Gastrocnemius medialis (tissue), 4 donors: ENCODE data around the gene KCNJ3. TPM values are rescaled to one million over a fixed set of nuclear protein-coding genes. Genes with fewer than 3 reads are reported as not detected.
A peak's percentile ranks its signal among the peaks of the same experiment; 100 is the strongest.

Source experiments
- ATAC-seq, 2 donors: fragments of 150-250 bp; one replicate each; pipeline ENCODE4 v1.9.1; 2016
- DNase-seq, 2 donors: peaks; one replicate each; pipeline ENCODE4 v3.0.0-alpha.2; 2019
- H3K27ac ChIP-seq, 4 donors: fragments of 200-600 bp; sonication (generic); 1 replicate in 1 of 4; 2 replicates in 3 of 4; pipeline ENCODE4 v1.5.1; 2016 to 2018; ENCODE audit warnings: mild to moderate bottlenecking in 2 of 4, moderate library complexity in 1 of 4
- H3K27me3 ChIP-seq, 3 donors: fragments of 200-600 bp; sonication (generic) in 2 of 3; 1 replicate in 1 of 3; 2 replicates in 2 of 3; pipeline versions ENCODE4 v1.5.1 to v1.6.0; 2016 to 2019; ENCODE audit warnings: mild to moderate bottlenecking in 1 of 3, moderate library complexity in 1 of 3
- H3K36me3 ChIP-seq, 2 donors: fragments of 200-600 bp; sonication (generic) in 1 of 2; one replicate each; pipeline ENCODE4 v1.5.1; 2017 to 2018
- H3K4me1 ChIP-seq, 2 donors: fragments of 200-600 bp; sonication (generic) in 1 of 2; one replicate each; pipeline ENCODE4 v1.5.1; 2016 to 2017; ENCODE audit warnings: mild to moderate bottlenecking in 2 of 2
- H3K4me3 ChIP-seq, 4 donors: fragments of 200-600 bp; sonication (generic) in 3 of 4; 1 replicate in 1 of 4; 2 replicates in 3 of 4; pipeline ENCODE4 v1.5.1; 2016 to 2019; ENCODE audit warnings: mild to moderate bottlenecking in 2 of 4
- H3K9me3 ChIP-seq, 3 donors: fragments of 200-600 bp; sonication (generic) in 2 of 3; 1 replicate in 1 of 3; 2 replicates in 2 of 3; pipeline ENCODE4 v1.5.1; 2016 to 2019
- CTCF ChIP-seq, 5 experiments: fragments of 450-650 bp in 3 of 5; fragments of 200-600 bp in 2 of 5; sonication (generic) in 2 of 5; IDR thresholded peaks in 4 of 5; conservative IDR thresholded peaks in 1 of 5; 1 replicate in 4 of 5; 2 replicates in 1 of 5; pipeline ENCODE4 v1.5.1; 2016 to 2019; ENCODE audit warnings: antibody characterized with exemption in 5 of 5, mild to moderate bottlenecking in 3 of 5, moderate library complexity in 3 of 5
- POLR2A ChIP-seq, 2 donors: fragments of 450-650 bp; IDR thresholded peaks; one replicate each; pipeline ENCODE4 v1.6.1; 2017; ENCODE audit warnings: antibody characterized with exemption in 2 of 2, mild to moderate bottlenecking in 2 of 2, moderate library complexity in 2 of 2
- in situ Hi-C, 4 donors: fragments of 200-750 bp; cut with MboI; loops; one replicate each; pipeline versions ENCODE4 v1.15.0 to v1.8.0; 2017; ENCODE audit warnings: low sequenced_read_pairs in 4 of 4
- intact Hi-C: fragments of 100-400 bp; cut with DNase I; formaldehyde crosslinking; loops from one replicate; pipeline ENCODE4 v1.15.1; 2023; ENCODE audit warnings: low total_unique reads
- total RNA-seq, 4 donors: library from RNA; depleted of rRNA; stranded (reverse); fragments of >200 nt; gene quantifications; one replicate each; pipeline versions ENCODE4 v1.1.0 to v1.2.3, GENCODE V29; 2016

The KCNJ3 gene
- total RNA-seq, 4 donors from 2014 or later: 0.09 TPM; not detected in 3

DNA sequence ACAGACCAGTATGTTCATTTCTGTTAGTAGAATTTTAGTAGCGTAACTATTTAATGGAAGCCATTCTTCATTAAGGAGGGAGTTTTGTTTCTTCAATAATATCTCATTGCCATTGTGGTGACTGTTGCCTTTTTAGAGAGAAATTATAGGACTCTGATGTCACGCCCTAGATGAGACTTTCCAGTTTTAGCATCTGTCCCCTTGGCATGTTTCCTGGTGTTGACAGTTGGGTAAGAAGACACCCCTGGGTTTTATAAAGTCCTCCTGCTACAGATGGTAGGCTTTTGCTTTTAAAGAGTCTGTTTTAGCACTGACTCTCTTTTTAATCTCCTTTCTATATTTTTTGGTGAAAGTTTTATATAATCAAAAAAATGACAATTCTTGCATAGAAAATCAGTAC, 41.9 kb downstream of the KCNJ3 start:
- H3K27ac ChIP-seq: no peak overlapping the region
- no peak overlapping the region for H3K4me3 ChIP-seq
- intact Hi-C loops: no loop called here
- H3K36me3 ChIP-seq: no peaks in the 10 kb centered on the region
- no peaks in the 10 kb centered on the region for H3K27me3 ChIP-seq
- ATAC-seq (peak in 1 of 2 donors; percentile 47), DNase-seq (no peak)
- no peaks in the 10 kb centered on the region for H3K4me1 ChIP-seq
- no peak for TF ChIP-seq CTCF (IDR thresholded peaks at IDR 0.05 in 4 of 5, conservative IDR thresholded peaks at IDR 0.05 in 1 of 5)
- TF ChIP-seq POLR2A (IDR thresholded peaks at IDR 0.05): no peak
- H3K9me3 ChIP-seq: no peaks in the 10 kb centered on the region
- in situ Hi-C loops: no loop called here

- H3K27me3 ChIP-seq: no peaks in the 10 kb centered on the region
- ATAC-seq: no peak
- H3K9me3 ChIP-seq: no peaks in the 10 kb centered on the region
- no peaks in the 10 kb centered on the region for H3K4me1 ChIP-seq
- H3K36me3 ChIP-seq: no peaks in the 10 kb centered on the region
- no peak for TF ChIP-seq POLR2A (IDR thresholded peaks at IDR 0.05)
- TF ChIP-seq CTCF (IDR thresholded peaks at IDR 0.05 in 4 of 5, conservative IDR thresholded peaks at IDR 0.05 in 1 of 5): no peak
- H3K27ac ChIP-seq: no peak overlapping the region
- no peak for DNase-seq
- no peak overlapping the region for H3K4me3 ChIP-seq
- in situ Hi-C loops (no loop called here), intact Hi-C loops (no loop called here)
Observed at GRCh38 chr2:154758871-154759270, 60.4 kb downstream of the KCNJ3 start.

- H3K27me3 ChIP-seq: no peaks in the 10 kb centered on the region
- in situ Hi-C loops: no loop called here
- no peak for DNase-seq
Observed at GRCh38 chr2:154762638-154763037, 64.1 kb downstream of the KCNJ3 start.

DNA sequence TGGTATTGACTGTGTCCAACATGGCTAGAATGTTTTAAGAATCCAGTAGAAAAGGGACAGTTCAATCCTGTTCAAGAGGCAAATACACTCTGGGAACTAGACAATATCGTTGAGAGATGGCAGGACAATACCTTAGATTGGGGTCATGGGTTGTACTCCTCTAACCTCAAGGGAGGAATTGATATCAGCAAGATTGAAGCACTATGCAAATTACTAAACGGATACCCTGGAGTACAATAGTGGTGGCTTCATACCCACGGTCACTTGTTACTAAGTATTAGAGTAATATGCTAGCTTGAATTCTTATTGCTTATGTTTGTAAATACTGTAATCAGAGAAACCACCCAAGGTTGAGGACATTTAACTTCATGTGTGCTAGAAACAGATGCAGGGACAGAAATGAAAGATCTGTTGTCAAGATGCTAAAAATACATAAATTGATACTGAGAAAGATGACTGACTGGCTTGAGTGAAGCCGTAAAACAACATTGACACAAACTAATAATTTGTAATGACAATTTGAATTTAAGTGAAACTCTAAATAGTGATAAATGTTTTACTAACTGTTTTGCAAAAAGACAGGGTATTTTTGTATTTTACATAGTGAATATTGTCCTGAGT, 73.3 kb downstream of the KCNJ3 start:
- no peaks in the 10 kb centered on the region for H3K9me3 ChIP-seq
- no peak overlapping the region for H3K4me3 ChIP-seq
- H3K27me3 ChIP-seq: no peaks in the 10 kb centered on the region
- no peak for ATAC-seq
- no peaks in the 10 kb centered on the region for H3K36me3 ChIP-seq
- H3K27ac ChIP-seq: no peak overlapping the region
- DNase-seq: no peak
- intact Hi-C loops (no loop called here), in situ Hi-C loops (no loop called here)
- no peak for TF ChIP-seq POLR2A (IDR thresholded peaks at IDR 0.05)
- TF ChIP-seq CTCF (IDR thresholded peaks at IDR 0.05 in 4 of 5, conservative IDR thresholded peaks at IDR 0.05 in 1 of 5): no peak
- no peaks in the 10 kb centered on the region for H3K4me1 ChIP-seq

More at GRCh38 chr2:154762638-154763037, 64.1 kb downstream of the KCNJ3 start:
- Histone ChIP-seq H3K27ac (no peak overlapping the region), H3K4me3 (no peak overlapping the region), H3K9me3 (no peaks in the 10 kb centered on the region), H3K4me1 (no peaks in the 10 kb centered on the region), H3K36me3 (no peaks in the 10 kb centered on the region)
- no peak for TF ChIP-seq CTCF (IDR thresholded peaks at IDR 0.05 in 4 of 5, conservative IDR thresholded peaks at IDR 0.05 in 1 of 5)
- TF ChIP-seq POLR2A (IDR thresholded peaks at IDR 0.05): no peak
- no peak for ATAC-seq
- intact Hi-C loops: no loop called here

- intact Hi-C loops: no loop called here
- DNase-seq (no peak), ATAC-seq (no peak)
- in situ Hi-C loops: no loop called here
- no peaks in the 10 kb centered on the region for H3K4me1 ChIP-seq
- no peak for TF ChIP-seq POLR2A (IDR thresholded peaks at IDR 0.05)
- TF ChIP-seq CTCF (IDR thresholded peaks at IDR 0.05 in 4 of 5, conservative IDR thresholded peaks at IDR 0.05 in 1 of 5): no peak
- no peak overlapping the region for H3K4me3 ChIP-seq
- H3K9me3 ChIP-seq: no peaks in the 10 kb centered on the region
- no peaks in the 10 kb centered on the region for H3K27me3 ChIP-seq
- no peak overlapping the region for H3K27ac ChIP-seq
- H3K36me3 ChIP-seq: no peaks in the 10 kb centered on the region
Observed at GRCh38 chr2:154776825-154777224, 78.3 kb downstream of the KCNJ3 start.
